DND-41 (cell line): ENCODE results near the gene DOCK4.

ENCODE experiments used
- ATAC-seq: fragments of 200-7000 bp; cut with Tn5 transposase; 3 replicates; pipeline ENCODE4 v1.9.1; 2021; ENCODE audit warnings: low read depth; ENCODE audit not compliant: insufficient read depth
- DNase-seq: peaks from one replicate; pipeline ENCODE4 v3.0.0-alpha.2; 2020
- H2AFZ ChIP-seq: 2 replicates; pipeline ENCODE4 v1.6.0; 2012; ENCODE audit warnings: low read depth, low read length
- H3K27ac ChIP-seq: 2 replicates; pipeline ENCODE4 v1.5.1; 2012; ENCODE audit warnings: low read length, inconsistent platforms
- H3K27me3 ChIP-seq: fragments of 200-600 bp; sonication (generic); 2 replicates; pipeline ENCODE4 v1.6.0; 2012; ENCODE audit warnings: low read length, mild to moderate bottlenecking, inconsistent platforms; ENCODE audit not compliant: insufficient read depth, poor library complexity
- H3K36me3 ChIP-seq: 2 replicates; pipeline ENCODE4 v1.5.1; 2012; ENCODE audit warnings: low read length, inconsistent platforms; ENCODE audit not compliant: insufficient read depth
- H3K4me1 ChIP-seq: 2 replicates; pipeline ENCODE4 v1.5.1; 2012; ENCODE audit warnings: mild to moderate bottlenecking, low read length; ENCODE audit not compliant: insufficient read depth
- H3K4me2 ChIP-seq: 2 replicates; pipeline ENCODE4 v1.6.0; 2012; ENCODE audit warnings: mild to moderate bottlenecking, moderate library complexity, low read length, inconsistent platforms; ENCODE audit not compliant: insufficient read depth
- H3K4me3 ChIP-seq, 2 experiments: fragments of 200-600 bp in 1 of 2; shearing (Covaris generic) in 1 of 2; 2 replicates each; pipeline ENCODE4 v1.5.1; 2012 to 2016; ENCODE audit warnings: inconsistent platforms in 2 of 2, low read length in 2 of 2, mild to moderate bottlenecking in 2 of 2, low read depth in 1 of 2, moderate library complexity in 1 of 2
- H3K79me2 ChIP-seq: 2 replicates; pipeline ENCODE4 v1.6.0; 2012; ENCODE audit warnings: low read length, inconsistent platforms; ENCODE audit not compliant: insufficient read depth
- H3K9ac ChIP-seq: 2 replicates; pipeline ENCODE4 v1.6.0; 2012; ENCODE audit warnings: low read depth, mild to moderate bottlenecking, inconsistent platforms, low read length, moderate library complexity
- H3K9me3 ChIP-seq: 2 replicates; pipeline ENCODE4 v1.5.1; 2012; ENCODE audit warnings: low read length, moderate library complexity, mild to moderate bottlenecking, inconsistent platforms; ENCODE audit not compliant: insufficient read depth, severe bottlenecking
- H4K20me1 ChIP-seq: 2 replicates; pipeline ENCODE4 v1.6.0; 2012; ENCODE audit warnings: low read length; ENCODE audit not compliant: insufficient read depth
- EZH2 ChIP-seq: IDR thresholded peaks from 3 replicates; pipeline ENCODE4 v1.6.1; 2012; ENCODE audit warnings: borderline replicate concordance, low read depth, mild to moderate bottlenecking, moderate library complexity, low read length, inconsistent platforms; ENCODE audit not compliant: severe bottlenecking
- TF ChIP-seq, protein P1 (sequence below): IDR thresholded peaks from 2 replicates; pipeline ENCODE4 v1.5.1; 2012; ENCODE audit warnings: borderline replicate concordance, low read length, moderate library complexity, mild to moderate bottlenecking; ENCODE audit not compliant: poor library complexity, severe bottlenecking; ENCODE audit errors: extremely low read depth

Gene DOCK4

DNA sequence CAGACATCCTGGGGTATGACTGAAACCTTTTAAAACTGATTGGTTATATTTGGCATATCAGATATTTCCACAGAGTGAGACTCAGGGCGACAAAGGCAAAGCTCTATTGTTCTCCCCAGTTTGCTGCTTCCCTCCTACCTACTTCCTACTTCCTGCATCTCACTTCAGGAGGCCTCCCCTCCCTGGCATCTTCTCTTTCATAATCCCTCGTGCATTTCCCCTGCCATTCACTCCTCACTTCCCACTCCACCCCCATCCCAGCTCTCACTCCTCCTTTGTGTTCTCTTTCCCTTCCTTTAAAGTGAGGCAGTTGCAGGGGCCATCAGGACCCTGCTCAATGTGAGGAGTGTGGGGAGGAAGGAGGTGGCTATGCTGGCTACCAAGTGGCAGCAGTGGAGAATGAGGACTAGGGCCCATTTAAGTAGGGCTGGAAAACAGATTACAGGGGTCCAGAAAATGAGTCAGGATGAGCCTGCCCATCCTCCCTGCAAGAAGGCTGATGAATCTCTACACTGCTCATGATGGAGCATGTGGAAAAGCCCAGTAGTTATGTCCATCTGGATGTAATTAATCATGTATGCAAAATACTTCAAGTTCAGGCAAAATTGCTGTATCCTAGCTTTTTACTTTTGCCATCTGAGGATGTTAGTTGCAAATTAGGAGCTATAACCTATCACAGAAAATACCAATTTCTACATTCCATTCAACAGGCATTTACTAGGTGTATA, 332.1 kb downstream of the DOCK4 start:
- ATAC-seq (0 out of 3 replicates have a peak, but pooled peaks have one; percentile 24), DNase-seq (no peak)
- Histone ChIP-seq H3K4me1 (no peaks in the 10 kb centered on the region), H3K27me3 (no peaks in the 10 kb centered on the region), H2AFZ (peak overlapping the region; percentile 57), H4K20me1 (no peaks in the 10 kb centered on the region), H3K36me3 (no peaks in the 10 kb centered on the region), H3K79me2 (no peaks in the 10 kb centered on the region), H3K9me3 (no peaks in the 10 kb centered on the region), H3K4me3 (no peak overlapping the region), H3K4me2 (no peak overlapping the region), H3K9ac (no peak overlapping the region), H3K27ac (no peak overlapping the region)
- TF ChIP-seq, protein P1, sequence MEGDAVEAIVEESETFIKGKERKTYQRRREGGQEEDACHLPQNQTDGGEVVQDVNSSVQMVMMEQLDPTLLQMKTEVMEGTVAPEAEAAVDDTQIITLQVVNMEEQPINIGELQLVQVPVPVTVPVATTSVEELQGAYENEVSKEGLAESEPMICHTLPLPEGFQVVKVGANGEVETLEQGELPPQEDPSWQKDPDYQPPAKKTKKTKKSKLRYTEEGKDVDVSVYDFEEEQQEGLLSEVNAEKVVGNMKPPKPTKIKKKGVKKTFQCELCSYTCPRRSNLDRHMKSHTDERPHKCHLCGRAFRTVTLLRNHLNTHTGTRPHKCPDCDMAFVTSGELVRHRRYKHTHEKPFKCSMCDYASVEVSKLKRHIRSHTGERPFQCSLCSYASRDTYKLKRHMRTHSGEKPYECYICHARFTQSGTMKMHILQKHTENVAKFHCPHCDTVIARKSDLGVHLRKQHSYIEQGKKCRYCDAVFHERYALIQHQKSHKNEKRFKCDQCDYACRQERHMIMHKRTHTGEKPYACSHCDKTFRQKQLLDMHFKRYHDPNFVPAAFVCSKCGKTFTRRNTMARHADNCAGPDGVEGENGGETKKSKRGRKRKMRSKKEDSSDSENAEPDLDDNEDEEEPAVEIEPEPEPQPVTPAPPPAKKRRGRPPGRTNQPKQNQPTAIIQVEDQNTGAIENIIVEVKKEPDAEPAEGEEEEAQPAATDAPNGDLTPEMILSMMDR = no peak
- TF ChIP-seq EZH2 = no peak

DNA sequence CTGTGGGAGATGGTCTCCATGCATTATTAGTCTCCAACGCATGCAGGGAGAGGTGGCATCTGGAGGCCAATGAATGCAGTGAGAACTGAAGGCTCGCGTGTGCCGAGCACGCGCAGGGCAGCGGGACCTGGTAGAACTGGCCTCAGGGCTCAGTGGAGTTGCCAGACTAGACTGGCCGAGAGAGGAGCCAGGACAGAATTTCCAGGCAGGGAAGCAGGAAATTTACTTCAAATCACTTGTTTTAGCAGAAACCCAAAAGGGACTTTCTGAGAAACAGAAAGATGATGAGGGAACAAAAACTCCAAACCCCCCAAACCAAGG, 332.9 kb downstream of the DOCK4 start:
- DNase-seq = no peak
- Histone ChIP-seq H2AFZ (no peak overlapping the region), H3K4me2 (no peak overlapping the region), H3K27ac (no peak overlapping the region), H3K4me1 (no peaks in the 10 kb centered on the region), H3K4me3 (no peak overlapping the region), H3K9me3 (no peaks in the 10 kb centered on the region), H3K36me3 (no peaks in the 10 kb centered on the region), H3K79me2 (no peaks in the 10 kb centered on the region), H3K9ac (no peak overlapping the region), H3K27me3 (no peaks in the 10 kb centered on the region), H4K20me1 (no peaks in the 10 kb centered on the region)
- no peak for ATAC-seq
- TF ChIP-seq, protein P1 = no peak
- TF ChIP-seq EZH2 = no peak

DNA sequence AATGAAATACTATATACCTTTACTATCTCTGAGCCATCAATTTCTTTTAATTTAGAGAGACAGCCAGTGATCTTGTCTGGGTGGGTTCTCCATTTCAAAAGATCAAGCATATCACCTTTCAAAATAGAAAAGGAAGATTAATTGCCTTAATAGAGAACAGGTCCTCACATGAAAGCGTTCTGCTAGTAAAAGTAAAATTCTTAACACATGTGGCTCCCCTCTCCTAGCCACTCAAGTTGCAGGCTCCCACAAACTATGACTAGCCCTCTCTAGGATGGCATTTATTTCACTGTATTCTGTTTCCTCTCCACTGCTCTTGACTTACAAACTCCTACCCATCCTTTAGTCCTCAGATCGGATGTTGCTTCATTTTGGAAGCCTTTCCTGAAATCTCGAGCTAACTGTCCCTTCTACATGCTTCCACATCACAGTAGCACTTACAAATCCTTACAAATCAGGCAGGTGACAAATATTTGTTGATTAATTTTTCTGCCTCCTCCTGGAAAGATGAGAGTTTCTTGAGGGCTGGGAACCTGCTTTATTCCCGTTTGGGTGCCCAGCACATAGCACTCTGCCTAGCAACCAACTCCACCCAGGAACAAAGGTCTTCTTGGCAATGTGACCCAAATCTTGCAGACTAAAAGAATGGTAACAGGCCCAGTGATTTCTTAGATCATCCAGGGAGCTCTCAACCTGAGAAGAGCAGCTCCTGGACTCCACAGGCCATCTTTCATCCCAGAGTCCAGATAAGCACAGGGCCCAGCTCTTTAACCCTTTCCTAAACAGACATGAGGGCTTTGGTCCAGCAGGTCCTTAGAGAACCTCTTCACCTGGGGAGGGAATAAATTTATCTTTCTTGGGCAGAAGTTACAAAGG, 333.5 kb downstream of the DOCK4 start:
- Histone ChIP-seq H3K4me2 (no peak overlapping the region), H3K27me3 (no peaks in the 10 kb centered on the region), H3K9me3 (no peaks in the 10 kb centered on the region), H4K20me1 (no peaks in the 10 kb centered on the region), H3K79me2 (no peaks in the 10 kb centered on the region), H2AFZ (no peak overlapping the region), H3K27ac (no peak overlapping the region), H3K4me3 (no peak overlapping the region), H3K9ac (no peak overlapping the region), H3K4me1 (no peaks in the 10 kb centered on the region), H3K36me3 (no peaks in the 10 kb centered on the region)
- DNase-seq (no peak), ATAC-seq (no peak)
- TF ChIP-seq, protein P1 = no peak
- TF ChIP-seq EZH2 = no peak
